Measurements from ENCODE around the gene DOCK7.

DOCK7 gene

DNA sequence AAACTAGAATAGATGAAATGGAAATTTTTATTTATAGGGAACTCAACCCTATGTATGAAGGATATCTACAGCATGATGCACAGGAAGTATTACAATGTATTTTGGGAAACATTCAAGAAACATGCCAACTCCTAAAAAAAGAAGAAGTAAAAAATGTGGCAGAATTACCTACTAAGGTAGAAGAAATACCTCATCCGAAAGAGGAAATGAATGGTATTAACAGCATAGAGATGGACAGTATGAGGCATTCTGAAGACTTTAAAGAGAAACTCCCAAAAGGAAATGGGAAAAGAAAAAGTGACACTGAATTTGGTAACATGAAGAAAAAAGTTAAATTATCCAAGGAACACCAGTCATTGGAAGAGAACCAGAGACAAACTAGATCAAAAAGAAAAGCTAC, 243.5 kb downstream of the DOCK7 start:
- DNase-seq (ENCODE audit: low spot score), result no peak

DNA sequence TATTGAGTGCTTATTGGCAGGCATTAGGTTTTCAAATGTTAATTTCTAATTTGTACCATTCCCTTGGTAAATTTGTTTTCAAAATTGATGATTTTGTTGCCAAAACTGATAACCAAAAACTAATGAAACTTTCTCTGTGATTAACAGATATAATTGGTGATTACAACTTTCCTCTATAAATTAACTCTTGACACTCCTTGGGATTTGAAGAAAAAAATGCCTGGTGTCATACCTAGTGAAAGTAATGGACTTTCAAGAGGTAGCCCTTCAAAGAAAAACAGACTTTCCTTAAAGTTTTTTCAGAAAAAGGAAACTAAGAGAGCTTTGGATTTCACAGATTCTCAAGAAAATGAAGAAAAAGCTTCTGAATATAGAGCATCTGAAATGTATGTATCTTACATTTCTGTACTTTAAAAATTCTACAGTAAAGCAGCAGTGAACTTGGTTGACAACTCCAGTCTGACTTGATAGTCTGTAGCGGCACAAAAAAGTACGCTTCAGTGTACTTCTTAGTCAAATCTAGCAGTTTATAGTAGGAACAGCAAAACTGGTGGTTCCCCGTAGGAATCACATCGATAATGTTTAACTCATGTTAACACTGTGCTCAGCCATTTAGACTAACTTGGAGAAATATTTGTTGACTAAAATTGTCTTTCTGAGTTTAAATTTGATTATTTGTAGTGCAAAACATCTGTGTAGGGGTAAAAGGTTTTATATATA, 248.4 kb downstream of the DOCK7 start:
- peak; percentile 22 for DNase-seq (ENCODE audit: low spot score)

DNA sequence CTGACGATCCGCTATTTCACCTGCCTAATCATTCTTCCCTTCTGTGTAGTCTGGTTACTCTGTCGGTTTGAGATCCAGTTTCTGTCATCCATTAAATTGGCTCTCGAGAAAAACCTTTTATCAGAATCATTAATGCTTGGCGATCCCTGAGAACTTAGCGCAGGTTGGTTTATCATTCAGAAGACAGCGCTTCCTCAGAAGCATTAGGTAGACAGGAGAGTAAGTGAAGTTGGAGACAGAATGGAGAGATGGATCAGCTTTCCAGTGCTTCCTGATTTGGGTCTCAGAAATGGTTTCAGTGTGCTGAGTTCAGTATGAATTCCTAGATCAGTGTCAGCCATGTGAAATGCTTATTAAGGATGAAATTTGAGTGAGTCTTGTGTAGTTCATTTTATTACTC, 250.0 kb downstream of the DOCK7 start:
- no peak for DNase-seq (ENCODE audit: low spot score)

DNA sequence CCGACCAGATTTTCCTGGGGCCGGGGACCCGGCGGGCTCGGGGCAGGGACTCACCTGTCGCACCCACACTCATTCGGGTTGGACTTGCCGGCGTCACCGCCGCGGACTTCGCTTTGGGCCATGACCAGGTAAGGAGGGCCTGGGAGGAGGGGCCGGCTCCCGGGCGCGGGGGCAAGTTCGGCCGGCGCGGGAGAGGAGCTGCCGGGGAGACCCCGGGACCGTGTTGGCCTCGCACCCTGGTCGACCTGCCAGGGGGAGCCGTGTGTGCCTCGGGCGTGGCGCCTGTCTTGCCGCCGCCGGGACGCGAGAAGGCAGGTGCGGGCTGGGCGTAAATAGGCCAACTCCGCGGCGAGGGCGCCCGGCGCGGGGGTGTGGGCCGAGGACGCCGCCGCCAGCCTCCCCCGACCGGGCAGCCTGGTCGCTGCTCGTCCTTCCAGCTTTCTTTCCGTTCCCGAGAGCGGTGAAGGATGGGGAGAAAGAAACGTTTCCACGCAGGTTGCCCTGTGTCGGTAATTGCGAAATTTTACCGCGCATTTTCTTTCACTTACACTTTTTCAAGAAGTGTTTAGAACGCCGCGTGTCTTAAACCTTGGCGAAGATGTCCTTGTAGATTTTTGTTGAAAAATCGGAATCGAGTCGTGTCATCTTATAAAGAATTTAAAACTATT, 250.8 kb downstream of the DOCK7 start:
- DNase-seq (ENCODE audit: low spot score), result peak; percentile 36

DNA sequence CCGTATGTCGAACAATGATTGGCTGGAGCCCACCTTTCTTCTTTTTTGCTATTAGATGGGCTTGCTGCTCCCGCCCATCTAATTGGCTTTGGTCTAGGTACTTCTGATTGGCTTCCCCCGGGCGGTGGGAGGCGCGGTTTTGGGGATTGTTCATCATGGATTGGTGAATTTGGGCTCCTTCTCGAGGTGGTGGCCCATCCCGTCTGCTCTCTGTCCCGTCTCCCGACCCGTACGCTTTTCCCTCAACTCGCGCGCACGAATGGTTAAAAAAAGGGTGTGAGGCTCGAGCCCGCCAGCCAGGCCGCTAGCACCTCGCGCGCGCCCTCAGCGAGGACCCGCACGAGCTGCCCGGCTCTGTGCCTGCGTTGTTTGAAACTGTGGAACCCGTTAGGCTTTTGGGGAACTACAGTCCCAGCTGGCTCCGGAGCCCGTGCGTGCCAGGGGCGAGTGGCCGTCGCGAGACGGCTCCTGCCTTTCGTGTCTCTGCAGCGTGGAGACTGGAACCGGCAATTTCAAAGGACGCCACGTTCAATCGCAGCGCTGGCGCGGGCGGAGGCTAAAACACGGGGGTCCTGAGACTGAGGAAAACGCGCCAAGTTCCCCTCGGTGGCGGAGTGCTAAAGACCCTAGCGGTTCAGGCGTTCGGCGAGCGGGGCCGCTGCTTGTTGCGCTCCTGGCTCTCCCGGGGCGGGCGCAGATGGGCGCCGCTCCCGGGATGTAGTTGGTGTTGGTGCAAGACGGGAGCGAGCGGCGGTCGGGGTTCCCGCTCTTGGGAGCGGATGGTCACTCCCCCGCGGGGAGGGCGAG, 251.5 kb downstream of the DOCK7 start, which contains the start of gene USP1:
USP1 (plus strand) TSS at position 584 of the 807 bp plus-strand sequence. CDS start 2,819 bp downstream, outside the sequence.
- peak; percentile 96 for DNase-seq (ENCODE audit: low spot score)

DNA sequence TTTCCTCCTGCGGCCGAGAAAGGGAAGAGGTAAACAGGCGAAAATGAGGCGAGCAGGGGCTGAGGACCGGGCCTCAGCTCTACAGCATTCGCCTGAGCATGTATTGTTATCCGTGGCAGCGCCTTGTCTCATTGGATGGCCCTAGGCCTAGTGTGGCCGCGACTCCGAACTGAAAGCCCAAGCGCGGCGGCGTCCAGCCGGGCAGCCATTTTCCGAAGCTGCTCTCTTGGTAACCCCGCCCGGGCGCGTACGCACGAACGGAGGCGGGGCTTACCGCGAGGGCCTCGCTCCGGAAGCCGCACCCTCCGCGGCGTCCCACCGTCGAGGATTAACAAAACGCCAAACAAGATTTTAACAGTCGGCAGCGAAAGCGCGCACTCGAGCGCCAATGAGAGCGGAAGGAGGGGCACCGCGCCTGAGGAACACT, 252.1 kb downstream of the DOCK7 start:
- no peak for DNase-seq (ENCODE audit: low spot score)

DNA sequence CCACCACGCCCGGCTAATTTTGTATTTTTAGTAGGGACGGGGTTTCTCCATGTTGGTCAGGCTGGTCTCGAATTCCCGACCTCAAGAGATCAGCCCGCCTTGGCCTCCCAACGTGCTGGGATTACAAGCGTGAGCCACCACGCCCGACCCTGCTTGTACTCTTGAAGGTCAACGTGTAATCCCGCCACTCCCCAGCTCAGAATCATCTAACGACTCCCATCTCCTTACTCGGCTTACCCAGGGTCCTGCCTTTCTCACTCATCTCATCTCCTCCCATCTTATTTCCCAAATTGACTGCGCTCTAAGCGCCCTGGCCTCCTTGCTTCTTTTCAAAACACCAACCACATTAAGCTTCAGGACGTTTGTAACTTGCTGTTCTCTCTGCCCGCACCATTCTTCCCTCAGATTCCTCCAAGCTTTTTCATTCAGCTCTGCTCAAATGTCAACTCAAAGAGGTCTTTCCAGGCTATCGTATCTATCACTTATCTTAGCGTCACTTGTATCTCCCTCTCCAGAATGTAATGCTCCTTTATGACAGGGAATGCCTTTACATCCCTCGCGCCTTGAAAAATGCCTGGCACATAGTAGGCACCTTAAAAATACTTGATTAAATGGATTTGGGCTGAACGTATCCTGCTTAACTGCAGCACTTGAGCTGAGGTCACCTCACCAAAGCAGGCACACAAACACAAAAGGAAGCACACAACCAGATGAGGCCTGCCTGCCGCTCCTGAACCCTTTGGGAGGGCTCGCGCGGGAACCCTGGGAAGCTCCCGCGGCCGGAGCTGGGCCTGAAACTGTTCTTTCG, 252.8 kb downstream of the DOCK7 start:
- DNase-seq (ENCODE audit: low spot score), result no peak

DNA sequence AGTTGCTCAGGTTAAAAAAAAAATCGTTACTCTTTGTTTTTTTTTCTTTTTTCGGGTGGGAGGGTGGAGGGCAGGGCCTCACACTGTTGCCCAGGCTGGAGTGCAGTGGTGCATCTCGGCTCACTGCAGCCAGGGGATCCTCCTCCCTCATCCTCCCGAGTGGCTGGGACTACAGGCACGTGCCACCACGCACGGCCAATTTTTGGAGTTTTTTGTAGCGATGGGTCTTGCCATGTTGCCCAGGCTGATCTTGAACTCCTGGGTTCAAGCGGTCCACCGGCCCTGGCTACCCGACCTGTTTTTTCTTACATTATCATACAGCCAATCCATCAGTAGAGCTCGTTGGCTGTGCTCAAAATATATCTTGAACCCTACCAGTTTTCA, 253.6 kb downstream of the DOCK7 start:
- DNase-seq (ENCODE audit: low spot score), result no peak

DNA sequence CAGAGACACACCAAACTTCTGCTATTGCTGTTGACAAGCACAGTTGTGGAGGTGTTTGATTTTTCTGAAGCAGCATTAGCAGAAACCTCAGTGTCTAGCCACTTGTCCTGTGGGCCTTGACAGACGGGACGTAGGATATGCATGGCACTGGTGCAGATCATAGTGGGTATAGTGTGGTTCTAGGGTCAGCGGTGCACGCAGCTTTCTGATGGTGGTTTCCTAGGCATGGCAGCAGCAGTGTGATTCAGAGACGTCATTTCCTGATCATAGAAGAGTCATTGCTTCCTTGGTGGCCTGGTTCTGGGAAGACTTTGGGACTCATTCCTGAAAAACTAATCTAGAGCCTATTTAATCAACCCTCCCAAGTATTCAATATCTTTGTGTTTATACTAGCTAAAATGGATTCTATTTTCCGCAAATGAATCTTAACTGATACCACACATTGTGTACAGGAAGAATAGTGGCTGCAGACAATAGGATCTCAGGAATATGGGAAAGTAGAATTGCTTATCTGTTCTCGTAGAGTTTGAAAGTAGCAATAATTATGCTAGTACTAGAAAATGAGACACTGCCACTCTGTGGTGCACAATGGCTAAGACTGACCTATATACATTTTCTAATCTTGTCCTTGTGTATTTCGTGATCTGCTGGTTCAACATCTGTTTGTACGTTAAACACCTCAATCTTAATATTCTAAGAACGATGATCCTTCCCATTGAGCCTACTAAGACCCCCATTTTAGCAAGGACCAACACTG, 254.1 kb downstream of the DOCK7 start:
- DNase-seq (ENCODE audit: low spot score), result no peak

DNA sequence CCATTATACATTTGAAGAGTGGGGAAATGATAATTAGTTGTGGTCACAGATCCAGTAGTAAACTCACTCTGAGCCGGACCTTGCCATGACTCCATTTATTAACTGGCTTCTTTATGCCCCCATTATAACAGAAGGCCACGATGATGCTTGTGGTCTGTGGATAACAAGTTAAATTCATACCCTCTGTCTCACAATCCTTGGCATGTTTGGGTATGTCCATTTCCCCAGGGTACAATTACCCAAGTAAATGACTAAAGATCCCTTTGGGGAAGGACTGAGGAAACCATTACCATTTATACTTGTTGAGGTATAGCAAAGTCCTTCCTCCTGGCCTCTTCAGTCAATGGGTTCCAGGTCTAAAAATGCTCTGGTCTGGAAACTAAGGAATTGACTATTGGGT, 258.6 kb downstream of the DOCK7 start:
- no peak for DNase-seq (ENCODE audit: low spot score)

DNA sequence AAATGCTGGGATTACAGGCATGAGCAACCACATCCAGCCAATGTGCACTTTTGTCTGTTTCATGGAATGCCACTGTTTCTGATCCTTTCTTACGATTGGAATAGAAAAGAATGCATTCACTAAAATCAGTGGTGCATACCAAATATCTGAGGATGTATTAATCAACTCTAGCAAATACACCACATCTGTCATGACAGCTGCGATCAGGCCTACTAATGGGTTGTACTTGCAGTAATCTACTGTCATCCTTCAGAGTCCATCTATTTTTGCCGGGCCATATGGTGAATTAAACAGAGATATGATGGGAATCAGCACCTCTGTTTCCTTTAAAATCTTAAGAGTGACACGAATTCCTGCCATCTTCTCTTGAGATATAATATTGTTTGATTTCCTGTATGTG, 259.8 kb downstream of the DOCK7 start:
- no peak for DNase-seq (ENCODE audit: low spot score)

DNA sequence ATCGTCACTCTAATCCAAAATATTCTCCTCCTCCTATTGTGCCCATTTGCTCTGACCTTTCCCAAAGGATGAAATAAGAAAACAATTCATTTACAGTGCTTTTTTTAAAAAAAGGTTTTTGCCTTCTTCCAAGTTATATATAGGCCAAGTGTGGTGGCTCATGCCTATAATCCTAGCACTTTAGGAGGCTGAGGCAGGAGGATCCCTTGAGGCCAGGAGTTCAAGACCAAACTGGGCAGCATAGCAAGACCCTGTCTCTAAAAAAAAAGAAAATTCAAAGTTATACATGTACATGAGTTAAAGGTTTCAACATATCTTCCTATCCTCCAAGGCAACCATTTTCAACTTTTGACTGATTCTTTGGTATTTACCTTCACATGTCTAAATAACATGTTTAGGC, 261.4 kb downstream of the DOCK7 start:
- DNase-seq (ENCODE audit: low spot score), result no peak

DNA sequence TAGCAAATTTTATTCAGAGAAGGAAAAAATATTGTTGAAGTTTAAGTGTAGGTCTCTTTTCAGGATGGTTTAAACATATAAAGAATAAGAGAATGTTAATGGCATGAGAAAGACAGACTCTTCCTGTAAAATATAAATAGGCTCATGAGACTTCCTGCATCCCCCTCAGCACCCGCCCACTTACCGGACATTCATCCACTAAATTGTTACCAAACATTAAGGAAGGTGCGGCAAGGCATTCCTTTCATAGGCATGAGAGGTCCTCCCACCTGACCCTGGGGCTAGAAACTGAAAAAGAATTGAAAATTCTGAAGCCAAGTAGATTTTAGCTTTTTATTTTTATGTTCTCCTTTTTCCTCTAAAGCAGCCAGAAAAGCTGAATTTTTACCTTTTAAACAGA, 261.9 kb downstream of the DOCK7 start:
- no peak for DNase-seq (ENCODE audit: low spot score)

DNA sequence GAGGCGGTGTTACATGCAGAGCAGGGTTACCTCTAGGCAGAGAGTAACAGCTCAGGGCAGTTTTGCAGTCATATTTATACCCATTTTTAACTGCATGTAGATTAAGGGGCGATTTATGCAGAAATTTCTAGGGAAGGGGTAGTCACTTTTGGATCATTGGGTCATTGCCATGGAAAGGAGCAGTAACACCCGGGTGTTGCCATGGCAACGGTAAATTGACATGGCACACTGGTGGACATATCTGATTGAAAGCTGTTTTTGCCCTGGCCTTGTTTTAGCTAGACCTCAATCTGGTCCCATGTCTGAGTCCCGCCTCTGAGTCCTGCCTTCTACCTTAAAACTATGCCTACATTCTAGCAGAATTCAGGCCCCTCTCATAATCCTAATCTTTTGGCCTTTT, 263.1 kb downstream of the DOCK7 start:
- DNase-seq (ENCODE audit: low spot score), result no peak

DNA sequence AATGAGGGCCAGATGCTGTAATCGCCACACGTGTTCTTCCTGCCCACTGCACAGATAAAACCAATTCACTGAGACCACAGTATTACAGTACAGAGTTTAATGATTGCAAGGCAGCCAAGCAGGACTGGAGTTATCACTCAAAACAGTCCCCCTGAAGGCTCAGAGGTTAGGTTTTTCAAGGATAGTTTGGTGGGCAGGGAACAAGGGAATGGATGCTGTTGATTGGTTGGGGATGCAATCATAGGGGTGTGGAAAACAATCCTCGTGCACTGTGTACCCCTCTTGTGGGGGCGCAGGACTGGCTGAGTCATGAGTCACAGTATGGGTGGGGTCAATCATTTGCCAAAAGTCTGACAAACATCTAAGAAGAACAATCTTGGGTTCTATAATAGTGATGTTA, 263.8 kb downstream of the DOCK7 start:
- DNase-seq (ENCODE audit: low spot score), result no peak

DNA sequence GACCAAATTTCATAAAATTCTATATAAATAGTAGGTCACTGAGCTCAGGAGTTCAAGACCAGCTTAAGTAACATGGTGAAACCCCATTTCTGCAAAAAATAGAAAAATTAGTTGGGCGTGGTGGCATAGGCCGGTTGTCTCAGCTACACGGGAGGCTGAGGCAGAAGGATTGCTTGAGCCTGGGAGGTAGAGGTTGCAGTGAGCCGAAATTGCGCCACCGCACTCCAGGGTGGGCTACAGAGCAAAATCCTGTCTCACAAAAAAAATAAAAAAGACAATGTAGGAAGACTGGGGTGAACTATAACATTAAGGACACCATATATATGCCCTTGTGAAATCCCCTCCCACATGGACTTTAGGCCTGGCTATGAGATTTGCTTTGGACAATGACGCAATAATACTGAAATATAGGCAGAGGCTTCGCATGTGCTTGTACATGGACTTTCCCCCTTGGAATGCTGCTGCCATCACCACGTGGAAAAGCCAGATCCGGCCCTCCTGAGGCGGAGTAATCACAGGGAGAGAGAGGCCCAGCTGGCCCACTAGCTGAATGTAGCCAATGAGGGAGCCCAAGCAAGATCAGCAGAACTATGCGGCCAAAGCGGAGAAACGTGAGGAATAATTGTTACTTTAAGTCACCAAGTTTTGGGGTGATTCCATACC, 264.5 kb downstream of the DOCK7 start:
- no peak for DNase-seq (ENCODE audit: low spot score)

DNA sequence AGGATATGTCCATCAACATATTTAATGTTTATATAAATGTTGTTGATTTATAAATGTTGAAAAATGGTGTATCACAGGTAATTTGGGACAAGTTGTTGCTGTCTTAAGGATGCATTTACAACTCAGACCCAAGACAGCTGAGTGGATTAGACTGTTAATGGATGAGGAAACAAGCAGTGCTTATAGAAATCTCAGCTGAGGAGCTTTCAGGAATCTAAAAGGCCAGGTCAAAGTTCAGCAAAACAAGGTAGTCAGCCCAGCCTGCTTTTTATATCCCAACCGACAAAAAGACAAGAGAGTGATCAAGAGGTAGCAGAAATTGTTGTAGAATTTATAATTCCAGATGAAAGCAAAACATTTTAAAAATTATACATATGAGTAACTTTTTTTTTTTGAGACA, 268.0 kb downstream of the DOCK7 start:
- no peak for DNase-seq (ENCODE audit: low spot score)

DNA sequence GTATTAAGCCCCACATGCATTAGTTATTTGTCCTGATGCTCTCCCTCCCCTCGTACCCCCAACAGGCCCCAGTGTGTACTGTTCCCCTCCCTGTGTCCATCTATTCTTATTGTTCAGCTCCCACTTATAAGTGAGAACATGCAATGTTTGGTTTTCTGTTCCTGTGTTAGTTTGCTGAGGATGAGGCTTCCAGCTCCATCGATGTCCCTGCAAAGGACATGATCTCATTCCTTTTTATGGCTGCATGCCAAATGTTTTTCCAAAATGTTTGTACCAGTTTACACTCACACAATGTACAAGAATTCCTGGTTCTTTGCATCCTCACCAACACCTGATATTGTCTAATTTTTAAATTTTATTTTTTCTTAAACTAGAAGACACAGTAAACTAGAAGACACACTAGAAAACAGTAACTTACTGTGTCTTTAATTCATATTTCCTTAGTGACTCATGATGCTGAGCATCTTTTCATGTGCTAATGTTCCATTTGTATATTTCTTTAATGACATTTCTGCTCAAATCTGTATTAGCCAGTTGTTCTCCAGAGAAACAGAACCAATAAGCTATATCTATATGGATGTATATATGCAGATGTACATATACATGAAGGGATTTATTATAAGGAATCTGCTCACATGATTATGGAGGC, 270.7 kb downstream of the DOCK7 start:
- DNase-seq (ENCODE audit: low spot score), result no peak

DNA sequence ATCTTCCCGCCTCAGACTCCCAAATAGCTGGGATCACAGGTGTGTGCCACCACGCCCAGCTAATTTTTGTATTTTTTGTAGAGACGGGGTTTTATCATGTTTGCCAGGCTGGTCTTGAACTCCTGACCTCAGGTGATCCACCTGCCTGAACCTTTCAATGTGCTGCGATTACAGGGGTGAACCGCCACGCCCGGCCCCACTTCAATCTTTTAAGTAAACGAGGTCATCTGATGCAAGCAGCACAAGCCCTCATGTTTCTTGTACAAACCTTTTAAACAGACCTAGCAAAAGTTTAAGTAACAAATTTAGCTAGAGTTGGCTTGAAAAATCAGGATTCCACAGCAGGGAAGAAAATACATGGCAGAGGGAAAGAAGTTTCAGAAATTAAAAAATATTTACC, 272.5 kb downstream of the DOCK7 start:
- no peak for DNase-seq (ENCODE audit: low spot score)

DNA sequence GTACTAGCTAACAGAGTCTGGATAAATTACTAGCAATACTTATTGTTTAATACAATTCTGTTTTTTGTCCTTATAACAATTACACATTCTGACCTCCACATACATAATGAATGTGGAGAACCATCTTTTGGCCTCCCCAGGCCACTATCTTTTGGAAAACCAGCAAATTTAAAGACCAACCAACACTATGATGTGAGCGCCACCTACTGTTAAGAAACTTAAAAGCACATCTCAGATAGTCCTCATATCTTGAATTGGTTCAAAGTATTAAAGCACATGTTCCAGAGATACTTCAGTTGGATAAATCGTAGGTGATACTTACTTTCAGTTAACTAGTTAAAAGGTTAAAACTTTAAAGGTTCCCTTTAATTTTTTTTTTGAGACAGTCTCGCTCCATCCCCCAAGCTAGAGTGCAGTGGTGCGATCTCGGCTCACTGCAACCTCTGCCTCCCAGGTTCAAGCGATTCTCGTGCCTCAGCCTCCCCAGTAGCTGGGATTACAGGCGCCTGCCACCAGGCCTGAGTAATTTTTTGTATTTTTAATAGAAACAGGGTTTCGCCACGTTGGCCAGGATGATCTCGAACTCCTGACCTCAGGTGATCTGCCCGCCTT, 280.7 kb downstream of the DOCK7 start:
- DNase-seq (ENCODE audit: low spot score), result peak; percentile 42

Measured in germinal center (tissue), 1 donor.